ENCODE results near the gene SETMAR. TPM values are rescaled to one million over a fixed set of nuclear protein-coding genes. Genes with fewer than 3 reads are reported as not detected.

The SETMAR gene
- total and polyA plus RNA-seq, 5 experiments from 2014 or later: 8.0 to 18.3 (median 15.1) TPM

GRCh38 chr3:4340077-4340410 lies 36.9 kb downstream of the SETMAR start:
- Mint-ChIP-seq H3K36me3 (peaks cover 0 to 11% (median 7%) of the 10 kb centered on the region in 3 donors), H3K4me3 (no peak overlapping the region), H3K4me1 (peaks cover 0 to 10% (median 0%) of the 10 kb centered on the region in 4 donors), H3K27me3 (no peaks in the 10 kb centered on the region), H3K9me3 (no peaks in the 10 kb centered on the region), H3K27ac (no peak overlapping the region)
- POLR2A ChIA-PET: no interaction called here
- ATAC-seq (no peak), DNase-seq (no peak)

GRCh38 chr3:4340411-4341335 lies 37.5 kb downstream of the SETMAR start:
- no peaks in the 10 kb centered on the region for H3K9me3 Mint-ChIP-seq
- H3K27ac Mint-ChIP-seq: no peak overlapping the region
- H3K4me3 Mint-ChIP-seq: no peak overlapping the region
- POLR2A ChIA-PET: interaction anchor here (1.0 kb wide), 1 partner anchor 10 kb away, joined by 3 read pairs; no protein-coding TSS in a partner anchor
- DNase-seq: no peak
- H3K36me3 Mint-ChIP-seq: peaks cover 0 to 11% (median 7%) of the 10 kb centered on the region in 3 donors
- H3K4me1 Mint-ChIP-seq: peaks cover 0 to 10% (median 0%) of the 10 kb centered on the region in 4 donors
- no peak for ATAC-seq
- no peaks in the 10 kb centered on the region for H3K27me3 Mint-ChIP-seq

DNA sequence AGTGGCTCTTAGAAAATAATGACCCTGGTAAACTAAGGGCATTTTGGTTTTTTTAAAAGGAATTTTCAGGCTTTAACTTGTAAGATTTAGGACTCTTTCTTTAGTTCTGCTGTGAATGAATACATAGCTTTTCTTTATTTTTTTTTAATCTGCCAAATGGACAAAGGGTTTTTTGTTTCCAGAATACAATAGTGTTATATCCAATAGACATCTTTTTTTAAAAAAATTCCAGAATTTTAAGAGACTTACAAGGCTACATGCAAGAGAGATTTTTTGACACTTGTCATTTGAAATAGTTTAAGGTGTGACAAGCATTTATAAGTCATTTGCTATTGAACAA lies 38.1 kb downstream of the SETMAR start:
- no peaks in the 10 kb centered on the region for H3K9me3 Mint-ChIP-seq
- H3K36me3 Mint-ChIP-seq: peaks cover 0 to 11% (median 7%) of the 10 kb centered on the region in 3 donors
- no peak overlapping the region for H3K27ac Mint-ChIP-seq
- no peaks in the 10 kb centered on the region for H3K27me3 Mint-ChIP-seq
- H3K4me3 Mint-ChIP-seq: no peak overlapping the region
- ATAC-seq (no peak), DNase-seq (no peak)
- peaks cover 0 to 10% (median 4%) of the 10 kb centered on the region in 4 donors for H3K4me1 Mint-ChIP-seq
- POLR2A ChIA-PET: interaction anchor here (1.0 kb wide), 1 partner anchor 10 kb away, joined by 3 read pairs; no protein-coding TSS in a partner anchor

GRCh38 chr3:4343258-4343657 lies 40.1 kb downstream of the SETMAR start:
- POLR2A ChIA-PET: no interaction called here
- H3K4me1 Mint-ChIP-seq: peaks cover 0 to 12% (median 7%) of the 10 kb centered on the region in 4 donors
- H3K36me3 Mint-ChIP-seq: peaks cover 0 to 10% (median 7%) of the 10 kb centered on the region in 3 donors
- DNase-seq (no peak), ATAC-seq (no peak)
- H3K27me3 Mint-ChIP-seq: no peaks in the 10 kb centered on the region
- no peak overlapping the region for H3K4me3 Mint-ChIP-seq
- H3K9me3 Mint-ChIP-seq: no peaks in the 10 kb centered on the region
- no peak overlapping the region for H3K27ac Mint-ChIP-seq

DNA sequence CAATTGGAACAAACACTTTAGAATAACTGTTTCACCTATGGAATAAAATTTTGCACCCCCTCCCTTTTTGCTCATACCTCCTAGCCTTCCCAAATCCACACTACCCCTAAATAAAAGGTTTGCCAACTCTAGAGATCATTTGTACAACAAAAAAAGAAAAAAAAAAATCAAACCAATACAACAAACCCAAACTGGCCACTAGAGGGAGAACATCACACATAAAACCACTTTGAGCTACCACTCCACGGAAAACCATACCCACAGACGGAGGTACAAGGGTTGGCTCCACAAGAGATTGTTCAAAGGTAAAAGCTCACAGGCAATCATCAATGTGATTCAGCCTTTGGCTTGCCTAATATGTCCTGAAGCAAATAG lies 47.6 kb downstream of the SETMAR start:
- no peaks in the 10 kb centered on the region for H3K9me3 Mint-ChIP-seq
- no peaks in the 10 kb centered on the region for H3K27me3 Mint-ChIP-seq
- DNase-seq (peak in 9 of 10 donors; percentile 16 to 71 (median 59)), ATAC-seq (peak; percentile 88 to 95)
- POLR2A ChIA-PET: interaction anchor here (1.3 to 1.4 kb wide), 2 partner anchors 10 to 283 kb away, joined by 3 to 4 read pairs; no protein-coding TSS in a partner anchor
- H3K36me3 Mint-ChIP-seq: peaks cover 0 to 6% (median 3%) of the 10 kb centered on the region in 3 donors
- H3K4me1 Mint-ChIP-seq: peaks cover 9 to 29% (median 19%) of the 10 kb centered on the region in 4 donors
- H3K27ac Mint-ChIP-seq: peak overlapping the region in 7 of 10 donors; percentile 7 to 82 (median 35)
- peak overlapping the region; percentile 34 to 84 (median 62) for H3K4me3 Mint-ChIP-seq

- DNase-seq: peak in 1 of 10 donors; percentile 2
- H3K4me1 Mint-ChIP-seq: peaks cover 9 to 24% (median 18%) of the 10 kb centered on the region in 4 donors
- POLR2A ChIA-PET: interaction anchor here (1.3 to 1.4 kb wide), 2 partner anchors 10 to 282 kb away, joined by 3 to 4 read pairs; no protein-coding TSS in a partner anchor
- peak overlapping the region; percentile 55 to 84 (median 69) for H3K4me3 Mint-ChIP-seq
- peaks cover 0 to 6% (median 3%) of the 10 kb centered on the region in 3 donors for H3K36me3 Mint-ChIP-seq
- H3K9me3 Mint-ChIP-seq: no peaks in the 10 kb centered on the region
- peak overlapping the region in 9 of 10 donors; percentile 11 to 88 (median 68) for H3K27ac Mint-ChIP-seq
- no peaks in the 10 kb centered on the region for H3K27me3 Mint-ChIP-seq
- peak; percentile 69 to 76 for ATAC-seq
These were observed 48.1 kb downstream of the SETMAR start for GRCh38 chr3:4351164-4351855.

- no peak for ATAC-seq
- H3K9me3 Mint-ChIP-seq: no peaks in the 10 kb centered on the region
- peak overlapping the region in 7 of 10 donors; percentile 10 to 82 (median 68) for H3K27ac Mint-ChIP-seq
These were observed 48.7 kb downstream of the SETMAR start for GRCh38 chr3:4351872-4352271.

DNA sequence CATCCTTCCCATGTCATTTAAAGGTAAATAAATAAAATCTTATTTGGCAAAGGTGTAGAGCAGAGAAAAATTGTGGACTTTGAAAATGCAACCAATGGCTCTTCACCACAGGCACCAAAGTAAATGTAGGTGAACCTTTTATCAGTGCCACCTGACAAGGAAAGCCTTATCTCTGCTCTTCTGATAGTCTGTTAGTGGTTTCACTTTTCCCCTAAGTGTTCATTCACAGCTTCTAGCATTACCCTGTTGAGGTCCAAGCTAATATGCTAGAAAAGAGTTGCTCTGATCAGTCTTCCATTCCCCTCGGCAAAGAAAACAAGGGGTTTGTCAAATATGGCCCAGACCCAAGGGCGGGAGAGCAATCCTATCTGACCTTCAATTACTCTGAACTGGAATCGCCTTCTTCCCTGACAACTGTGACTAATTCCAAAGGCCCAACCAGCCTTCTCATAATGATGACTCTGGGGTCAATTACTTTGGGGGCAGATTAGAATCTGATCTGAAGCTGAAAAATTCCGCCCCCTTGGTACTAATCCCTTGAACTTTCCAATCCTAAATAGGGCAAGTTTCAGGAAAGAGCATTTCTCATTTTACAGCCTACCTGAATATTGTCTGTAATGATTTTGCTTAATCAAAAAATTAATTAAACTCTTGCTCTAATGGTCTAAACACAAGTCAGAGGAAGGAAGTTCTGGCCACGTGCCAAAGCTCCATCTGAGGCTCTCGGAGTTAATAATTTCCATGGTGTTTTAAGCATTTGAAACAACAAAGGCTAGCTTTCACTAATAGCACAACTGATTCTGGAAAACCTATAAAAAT lies 52.4 kb downstream of the SETMAR start:
- Mint-ChIP-seq H3K9me3 (no peaks in the 10 kb centered on the region), H3K36me3 (peaks cover 0 to 3% (median 0%) of the 10 kb centered on the region in 3 donors), H3K27me3 (no peaks in the 10 kb centered on the region), H3K27ac (peak overlapping the region in 4 of 10 donors; percentile 14 to 57 (median 32)), H3K4me3 (no peak overlapping the region), H3K4me1 (peaks cover 9 to 18% (median 15%) of the 10 kb centered on the region in 4 donors)
- DNase-seq (no peak), ATAC-seq (no peak)
- POLR2A ChIA-PET: no interaction called here

More at GRCh38 chr3:4351872-4352271, 48.7 kb downstream of the SETMAR start:
- peaks cover 0 to 6% (median 3%) of the 10 kb centered on the region in 3 donors for H3K36me3 Mint-ChIP-seq
- no peaks in the 10 kb centered on the region for H3K27me3 Mint-ChIP-seq
- POLR2A ChIA-PET: no interaction called here
- peak overlapping the region in 9 of 10 donors; percentile 40 to 84 (median 70) for H3K4me3 Mint-ChIP-seq
- DNase-seq: no peak
- H3K4me1 Mint-ChIP-seq: peaks cover 9 to 21% (median 17%) of the 10 kb centered on the region in 4 donors

DNA sequence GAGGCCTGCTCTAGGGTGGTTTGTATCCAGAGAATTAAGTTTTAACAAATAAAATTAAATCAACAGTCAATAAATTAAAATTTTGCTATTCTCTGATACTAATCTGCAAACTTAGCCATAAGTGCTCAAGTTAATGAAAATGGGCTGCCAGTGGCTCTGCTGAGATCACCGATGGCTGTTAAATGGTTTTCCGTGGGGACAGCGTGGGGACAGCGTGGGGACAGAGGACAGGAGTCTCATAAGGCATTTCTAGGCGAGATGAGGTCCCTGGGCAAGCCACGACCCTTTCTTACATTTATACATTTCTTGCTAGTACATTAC lies 53.0 kb downstream of the SETMAR start:
- no peak for ATAC-seq
- H3K36me3 Mint-ChIP-seq: peaks cover 0 to 7% (median 0%) of the 10 kb centered on the region in 3 donors
- H3K27me3 Mint-ChIP-seq: no peaks in the 10 kb centered on the region
- DNase-seq: no peak
- peaks cover 6 to 14% (median 11%) of the 10 kb centered on the region in 4 donors for H3K4me1 Mint-ChIP-seq
- no peaks in the 10 kb centered on the region for H3K9me3 Mint-ChIP-seq
- peak overlapping the region in 1 of 10 donors; percentile 32 for H3K27ac Mint-ChIP-seq
- POLR2A ChIA-PET: no interaction called here
- H3K4me3 Mint-ChIP-seq: no peak overlapping the region

DNA sequence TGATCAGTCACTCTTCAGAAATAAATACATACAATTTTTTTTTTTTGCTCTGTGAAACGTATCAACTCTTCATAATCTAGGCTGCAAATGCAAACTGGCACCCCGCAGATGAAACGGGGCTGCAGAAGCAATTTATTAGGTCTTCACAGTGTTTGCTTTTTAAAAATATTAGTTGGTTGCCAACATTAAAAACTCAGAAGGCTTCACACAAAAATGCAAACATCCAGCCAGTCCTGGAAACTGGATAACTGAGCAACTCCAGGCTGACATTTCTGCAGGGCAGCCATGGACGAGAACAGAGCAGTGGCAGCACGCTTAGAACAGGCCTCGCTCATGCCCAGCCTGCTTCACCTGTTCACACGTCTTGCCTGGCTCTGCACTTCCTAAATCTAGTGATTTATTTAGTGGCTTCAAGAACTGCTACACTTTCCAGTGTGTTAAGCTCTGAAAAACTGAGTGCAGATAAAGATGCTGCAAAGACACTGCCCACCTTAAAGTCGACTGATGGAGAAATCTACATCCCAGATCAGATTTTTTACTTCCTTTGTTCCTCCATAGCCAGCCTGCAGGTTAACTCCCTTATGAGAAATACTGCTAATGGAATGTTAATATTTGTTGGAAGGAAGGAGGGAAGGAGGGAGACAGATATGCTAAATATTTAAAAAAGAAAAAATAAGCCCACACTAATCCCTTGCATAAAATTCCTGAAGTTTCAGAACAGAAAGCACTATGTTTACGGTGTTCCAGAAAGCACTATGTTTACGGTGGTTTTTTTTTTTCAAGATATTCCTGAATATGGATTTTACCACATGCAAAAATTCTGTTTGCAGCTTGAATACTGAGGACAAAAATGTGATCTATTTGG lies 53.6 kb downstream of the SETMAR start:
- H3K27ac Mint-ChIP-seq: no peak overlapping the region
- POLR2A ChIA-PET: no interaction called here
- ATAC-seq (no peak), DNase-seq (no peak)
- no peak overlapping the region for H3K4me3 Mint-ChIP-seq
- peaks cover 4 to 8% (median 7%) of the 10 kb centered on the region in 4 donors for H3K4me1 Mint-ChIP-seq
- no peaks in the 10 kb centered on the region for H3K9me3 Mint-ChIP-seq
- peaks cover 0 to 13% (median under 1%) of the 10 kb centered on the region in 3 donors for H3K36me3 Mint-ChIP-seq
- no peaks in the 10 kb centered on the region for H3K27me3 Mint-ChIP-seq

DNA sequence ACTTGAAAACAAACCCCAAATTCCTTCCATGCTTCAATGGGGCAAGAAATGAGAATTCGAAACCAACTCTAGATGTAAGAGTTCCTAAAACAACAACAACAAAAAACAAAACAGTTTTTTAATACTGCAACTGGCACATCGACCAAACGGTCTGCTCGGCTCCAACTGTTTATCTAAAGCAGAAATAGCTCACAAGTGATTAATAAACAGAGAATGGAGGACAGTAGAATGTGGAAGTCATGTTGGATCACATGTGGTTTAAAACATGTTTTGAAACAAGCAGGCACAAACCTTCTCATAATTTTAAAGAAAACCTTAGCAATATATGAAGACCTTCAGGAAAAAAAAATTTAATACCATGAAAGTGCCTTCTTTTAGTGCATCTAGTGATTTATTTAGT lies 55.1 kb downstream of the SETMAR start:
- H3K36me3 Mint-ChIP-seq: peaks cover 0 to 24% (median 7%) of the 10 kb centered on the region in 3 donors
- H3K9me3 Mint-ChIP-seq: no peaks in the 10 kb centered on the region
- peak overlapping the region in 1 of 10 donors; percentile 37 for H3K27ac Mint-ChIP-seq
- no peaks in the 10 kb centered on the region for H3K27me3 Mint-ChIP-seq
- DNase-seq (no peak), ATAC-seq (no peak)
- H3K4me3 Mint-ChIP-seq: no peak overlapping the region
- POLR2A ChIA-PET: no interaction called here
- H3K4me1 Mint-ChIP-seq: peaks cover 0 to 2% (median 0%) of the 10 kb centered on the region in 4 donors
